Stimulated activated CD4-positive, alpha-beta T cell treated with anti-CD3 and anti-CD28 coated beads, Interleukin-12 subunit alpha, Interleukin-12 subunit beta, amount 100 ng/mL, for 48 hours (primary cell): Measurements from ENCODE around the gene ARPC4.

Experiments used
- DNase-seq, 3 donors: peaks; one replicate each; pipeline ENCODE4 v3.0.0-alpha.2; 2020; ENCODE audit warnings: low read depth in 2 of 3, low spot score in 1 of 3

Gene ARPC4

DNA sequence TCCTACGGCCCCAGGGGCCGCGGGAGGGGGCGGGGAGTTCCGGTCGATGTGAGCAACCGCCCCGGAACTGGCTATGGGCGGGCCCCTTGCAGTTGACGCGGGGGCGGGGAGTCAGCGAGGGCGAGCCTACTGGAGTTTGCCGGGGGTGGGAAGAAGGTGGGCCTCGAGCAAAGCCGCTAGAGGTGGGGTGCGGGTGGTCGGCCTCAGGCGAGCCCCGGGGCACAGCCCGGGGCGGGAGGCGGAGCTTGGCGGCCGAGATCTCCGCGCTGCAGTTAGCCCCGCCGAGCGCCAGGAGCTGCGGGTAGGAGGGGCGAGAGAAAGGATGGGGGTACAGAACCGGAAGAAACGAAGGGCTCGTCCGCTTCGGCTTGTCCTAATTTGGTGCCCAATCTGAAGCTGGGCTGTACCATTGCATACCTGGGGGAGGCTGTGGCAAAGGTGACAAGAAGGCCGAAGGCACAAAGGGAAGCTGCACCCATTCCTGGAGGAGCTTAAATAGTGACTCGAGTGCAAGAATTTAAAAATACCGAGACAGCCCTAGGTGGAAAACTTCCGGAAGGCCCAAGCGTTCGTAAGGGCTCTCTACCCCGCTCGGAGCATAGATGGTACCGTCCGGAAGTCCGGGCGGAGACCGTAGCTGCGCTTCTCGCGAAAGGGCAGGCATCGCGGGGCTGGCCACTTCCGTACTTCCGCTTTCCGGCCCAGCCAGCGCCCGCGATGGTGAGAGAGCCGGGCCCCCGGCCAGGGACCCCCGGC is at the start of gene ARPC4, which contains the start of gene TADA3:
Gene ARPC4 (plus strand): TSS at position 678 of the 756 bp plus-strand sequence. CDS start 40 bp downstream, at position 718.
Gene TADA3 (minus strand): TSS at position 69 of the 756 bp plus-strand sequence. CDS start 1,007 bp downstream, outside the sequence.
- DNase-seq: peak; percentile 79 to 87 (median 83)

DNA sequence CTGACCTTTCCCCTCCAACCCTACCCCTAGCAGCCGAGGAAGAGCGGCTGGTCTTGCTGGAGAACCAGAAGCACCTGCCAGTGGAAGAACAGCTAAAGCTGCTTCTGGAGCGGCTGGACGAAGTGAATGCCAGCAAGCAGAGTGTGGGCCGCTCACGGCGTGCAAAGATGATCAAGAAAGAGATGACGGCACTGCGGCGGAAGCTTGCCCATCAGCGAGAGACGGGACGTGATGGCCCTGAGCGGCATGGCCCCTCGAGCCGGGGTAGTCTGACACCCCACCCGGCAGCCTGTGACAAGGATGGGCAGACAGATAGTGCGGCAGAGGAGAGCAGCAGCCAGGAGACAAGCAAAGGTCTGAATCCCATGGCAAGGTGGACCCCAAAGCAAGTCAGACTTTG is 49.3 kb upstream of the ARPC4 start:
- no peak for DNase-seq

- no peak for DNase-seq
Measured at GRCh38 chr3:9744162-9744561, 48.7 kb upstream of the ARPC4 start.

DNA sequence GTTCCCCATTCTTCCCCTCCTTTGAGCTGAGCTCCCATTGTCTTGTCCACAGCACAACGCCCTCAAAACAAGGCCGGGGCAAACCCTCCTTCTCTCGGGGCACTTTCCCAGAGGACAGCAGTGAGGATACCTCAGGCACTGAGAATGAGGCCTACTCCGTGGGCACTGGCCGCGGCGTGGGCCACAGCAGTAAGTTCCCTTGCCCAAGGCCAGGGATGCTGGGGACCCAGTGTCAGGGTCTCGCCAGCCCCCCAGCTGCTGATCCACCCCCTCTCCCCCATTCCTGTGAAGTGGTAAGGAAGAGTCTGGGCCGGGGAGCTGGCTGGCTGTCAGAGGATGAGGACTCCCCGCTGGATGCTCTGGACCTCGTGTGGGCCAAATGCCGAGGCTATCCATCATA is 47.4 kb upstream of the ARPC4 start:
- no peak for DNase-seq

GRCh38 chr3:9746330-9746729 is 46.6 kb upstream of the ARPC4 start:
- DNase-seq: no peak

- DNase-seq: no peak
Measured at GRCh38 chr3:9747267-9747666, 45.6 kb upstream of the ARPC4 start.

- no peak for DNase-seq
Measured at GRCh38 chr3:9748031-9748430, 44.9 kb upstream of the ARPC4 start.

GRCh38 chr3:9749296-9749644 is 43.6 kb upstream of the ARPC4 start:
- DNase-seq: no peak

GRCh38 chr3:9749645-9750555 is 43.0 kb upstream of the ARPC4 start, which contains the start of gene OGG1:
Gene OGG1 (plus strand): TSS chr3:9749952. CDS start chr3:9750287, 335 bp downstream.
- peak; percentile 92 to 96 (median 94) for DNase-seq

DNA sequence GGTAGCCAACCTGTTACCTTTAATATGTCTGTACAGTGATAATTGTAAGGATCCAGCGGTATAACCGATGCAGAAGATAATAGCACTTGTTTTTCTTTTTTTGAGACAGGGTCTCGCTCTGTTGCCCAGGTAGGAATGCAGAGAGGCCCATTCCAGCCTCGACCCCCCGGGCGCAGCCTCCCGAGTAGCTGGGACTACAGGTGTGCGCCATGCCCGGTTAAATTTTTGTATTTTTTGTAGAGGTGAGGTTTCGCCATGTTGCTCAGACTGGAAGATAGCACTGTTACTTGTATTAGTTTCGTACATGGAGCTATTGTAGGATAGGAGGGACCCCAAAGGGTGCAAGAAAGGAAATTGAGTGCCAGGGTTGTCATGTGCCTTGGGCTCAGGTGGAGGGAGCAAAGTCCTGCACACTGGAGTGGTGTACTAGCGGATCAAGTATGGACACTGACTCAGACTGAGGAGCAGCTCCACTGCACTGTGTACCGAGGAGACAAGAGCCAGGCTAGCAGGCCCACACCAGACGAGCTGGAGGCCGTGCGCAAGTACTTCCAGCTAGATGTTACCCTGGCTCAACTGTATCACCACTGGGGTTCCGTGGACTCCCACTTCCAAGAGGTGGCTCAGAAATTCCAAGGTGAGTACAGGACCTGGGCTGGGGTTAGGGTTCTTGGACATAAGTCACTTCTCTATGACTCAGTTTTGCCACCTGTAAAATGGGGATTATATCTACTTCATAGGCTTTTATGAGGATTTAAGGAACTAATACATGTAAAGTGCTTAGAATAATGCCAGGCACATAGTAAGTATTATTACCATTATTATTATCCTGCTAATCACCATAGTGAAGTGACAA is 42.1 kb upstream of the ARPC4 start:
- DNase-seq: no peak

DNA sequence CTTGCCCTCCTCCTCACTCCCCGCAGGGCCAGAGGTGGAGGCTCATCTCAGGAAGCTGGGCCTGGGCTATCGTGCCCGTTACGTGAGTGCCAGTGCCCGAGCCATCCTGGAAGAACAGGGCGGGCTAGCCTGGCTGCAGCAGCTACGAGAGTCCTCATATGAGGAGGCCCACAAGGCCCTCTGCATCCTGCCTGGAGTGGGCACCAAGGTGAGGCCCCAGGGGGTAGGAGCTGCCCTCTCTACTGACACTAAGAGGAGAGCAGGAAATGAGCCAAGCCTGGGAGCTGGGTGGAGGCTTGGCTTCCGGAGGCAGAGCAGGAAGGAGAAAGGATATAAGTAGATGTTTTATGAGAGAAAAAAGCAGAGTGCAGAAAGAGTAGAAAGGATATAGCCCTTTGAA is 38.2 kb upstream of the ARPC4 start:
- DNase-seq: no peak

DNA sequence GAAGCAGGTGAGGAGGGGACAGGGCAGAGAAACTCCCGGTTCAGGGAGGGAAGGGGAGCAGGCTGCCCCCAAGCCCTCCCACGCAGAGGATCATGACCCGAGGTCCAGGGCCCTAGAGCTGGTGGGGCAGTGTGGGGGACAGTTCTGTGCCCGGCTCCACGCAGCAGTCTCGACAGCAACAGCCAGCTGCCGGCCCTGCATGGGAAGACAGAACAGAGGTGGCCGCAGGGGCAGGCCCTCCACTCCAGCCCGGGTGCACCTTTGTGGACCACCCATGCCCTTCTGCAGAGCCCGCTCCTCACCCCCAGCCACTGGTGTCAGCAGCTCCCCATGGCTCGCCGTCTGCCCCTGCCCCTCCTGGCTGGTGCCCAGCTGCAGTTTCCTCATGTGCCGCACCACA is 35.5 kb upstream of the ARPC4 start:
- no peak for DNase-seq

- no peak for DNase-seq
Measured at GRCh38 chr3:9760779-9761505, 31.9 kb upstream of the ARPC4 start.

DNA sequence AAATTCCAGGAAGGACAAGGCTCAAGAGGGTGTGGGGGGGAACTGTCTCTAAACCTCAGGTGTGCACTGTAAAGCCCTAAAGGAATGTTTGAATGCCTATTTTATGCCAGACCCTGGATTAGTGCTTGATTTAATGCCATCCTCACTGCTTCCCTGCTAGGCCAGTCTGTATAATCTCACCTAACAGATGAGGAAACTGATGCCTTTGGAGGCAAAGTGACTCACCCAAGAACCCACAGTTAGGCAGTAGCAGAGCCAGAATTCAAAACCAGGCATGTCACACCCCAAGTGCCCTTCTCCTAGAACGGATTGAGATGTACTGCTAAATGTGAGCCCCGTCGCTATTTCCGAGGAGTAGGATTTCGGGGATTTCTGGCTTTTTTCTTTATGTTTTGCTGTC is 31.0 kb upstream of the ARPC4 start:
- no peak for DNase-seq

DNA sequence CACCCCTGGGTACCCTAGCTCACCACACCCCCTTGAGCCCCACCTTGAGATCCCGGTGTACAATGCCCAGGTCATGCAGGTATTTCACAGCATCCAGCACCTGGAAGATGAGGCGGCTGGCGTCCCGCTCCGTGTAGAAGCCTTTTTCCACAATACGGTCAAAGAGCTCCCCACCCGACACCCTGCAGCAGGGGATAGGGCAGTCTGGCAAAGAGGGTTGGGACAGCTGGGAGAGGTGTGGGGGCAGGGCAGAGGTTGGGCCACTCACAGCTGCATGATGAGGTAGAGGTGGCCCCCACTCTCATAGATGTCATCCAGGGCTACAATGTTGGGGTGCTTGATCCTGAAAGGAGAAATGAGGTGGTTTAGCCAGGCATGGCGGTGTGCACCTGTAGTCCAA is 30.0 kb upstream of the ARPC4 start:
- DNase-seq: no peak

DNA sequence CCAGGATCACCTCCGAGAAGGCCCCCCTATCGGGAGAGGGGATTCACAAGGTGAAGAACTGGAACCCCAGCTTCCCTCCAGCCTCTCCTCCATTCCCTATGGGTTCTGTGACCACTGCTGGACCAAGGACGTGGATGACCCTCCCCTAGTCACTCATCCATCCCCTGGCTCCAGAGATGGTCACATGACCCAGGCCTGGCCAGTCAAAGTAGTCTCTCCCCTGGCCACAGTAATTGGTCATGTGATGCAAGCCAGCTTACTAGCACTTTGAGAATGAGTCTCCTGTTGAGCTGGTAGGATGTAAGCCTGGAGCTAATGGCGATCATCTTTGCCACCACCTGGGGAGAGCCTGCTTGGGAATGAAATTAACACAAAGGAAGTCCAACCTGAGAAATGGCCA is 27.0 kb upstream of the ARPC4 start:
- DNase-seq: no peak

DNA sequence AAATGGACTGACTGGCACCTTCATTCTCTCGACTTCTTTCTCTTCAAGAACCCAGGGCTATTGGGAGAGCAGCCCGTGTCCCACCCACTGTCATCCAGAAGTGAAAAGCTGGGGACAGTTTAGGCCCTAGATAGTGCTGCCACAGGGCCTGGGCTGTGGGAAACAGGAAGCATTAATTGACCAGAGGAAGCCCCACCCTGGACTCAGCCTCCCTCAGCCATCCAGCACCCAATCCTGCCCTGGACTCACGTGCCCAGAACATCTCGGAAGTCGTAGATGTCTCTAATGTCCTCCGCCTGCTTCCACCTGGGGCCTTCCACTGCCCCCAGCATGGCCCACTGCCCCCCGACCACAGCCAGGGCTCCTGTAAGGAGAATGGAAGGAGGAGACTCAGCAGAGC is 25.5 kb upstream of the ARPC4 start:
- no peak for DNase-seq

DNA sequence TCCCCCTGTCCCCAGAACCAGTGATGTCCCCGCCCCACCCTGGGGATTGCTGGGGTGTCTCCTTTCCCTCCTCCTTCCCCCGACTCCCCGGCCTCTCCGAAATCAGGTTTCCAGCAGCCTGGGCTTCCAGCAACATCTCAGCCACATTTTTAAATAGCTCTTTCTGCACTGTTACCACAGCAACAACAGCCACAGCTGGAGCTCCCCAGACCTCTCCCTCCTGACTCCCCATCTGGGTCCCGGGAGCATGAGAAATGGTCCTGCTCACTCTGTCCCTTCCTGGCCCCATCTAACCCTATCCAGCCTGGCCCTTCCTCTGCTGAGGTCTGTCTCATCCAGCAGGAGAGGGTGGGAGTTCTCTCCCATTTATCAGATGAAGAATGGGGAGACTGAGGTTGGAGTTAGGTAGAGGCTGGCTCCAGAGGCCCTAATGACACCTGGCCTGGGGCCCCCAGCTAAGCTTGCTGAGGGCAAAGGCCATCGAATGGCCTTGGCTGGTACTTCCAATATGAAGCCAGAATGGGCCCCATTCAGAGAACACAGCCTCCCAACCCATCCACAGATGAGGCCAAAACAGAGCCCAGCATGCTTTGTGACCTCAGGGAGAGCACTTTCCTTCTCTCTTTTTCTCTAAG is 24.6 kb upstream of the ARPC4 start:
- DNase-seq: no peak

DNA sequence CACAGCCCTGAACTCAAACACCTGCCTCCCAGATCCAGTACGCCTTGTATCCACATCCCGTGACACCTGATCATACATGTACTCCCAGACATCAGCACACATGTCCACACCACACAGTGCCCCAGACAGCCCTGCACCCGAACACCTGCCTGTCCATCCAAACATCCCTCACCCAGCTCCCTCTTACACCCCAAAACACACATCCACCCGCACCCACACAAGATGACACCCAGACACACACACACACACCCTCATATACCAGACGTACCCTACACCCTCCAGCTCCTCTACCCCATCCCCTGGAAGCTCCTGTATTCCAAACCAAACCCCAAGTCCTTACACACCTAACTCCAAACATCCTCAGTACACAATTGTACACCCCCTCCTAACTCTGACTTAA is 23.9 kb upstream of the ARPC4 start:
- no peak for DNase-seq
